Activated effector memory CD4-positive, alpha-beta T cell treated with Interleukin-2 at 50 U/mL for 16 hours (primary cell): ENCODE data around the gene CCL21.
A peak's percentile ranks its signal among the peaks of the same experiment; 100 is the strongest.

Source experiments
- DNase-seq: peaks from one replicate; pipeline ENCODE4 v3.0.0-alpha.2; 2020

Gene CCL21

GRCh38 chr9:34701769-34702736 lies 7.9 kb downstream of the CCL21 start:
- peak; percentile 72 for DNase-seq

- peak; percentile 64 for DNase-seq
Observed at GRCh38 chr9:34701023-34701768, 8.7 kb downstream of the CCL21 start.

DNA sequence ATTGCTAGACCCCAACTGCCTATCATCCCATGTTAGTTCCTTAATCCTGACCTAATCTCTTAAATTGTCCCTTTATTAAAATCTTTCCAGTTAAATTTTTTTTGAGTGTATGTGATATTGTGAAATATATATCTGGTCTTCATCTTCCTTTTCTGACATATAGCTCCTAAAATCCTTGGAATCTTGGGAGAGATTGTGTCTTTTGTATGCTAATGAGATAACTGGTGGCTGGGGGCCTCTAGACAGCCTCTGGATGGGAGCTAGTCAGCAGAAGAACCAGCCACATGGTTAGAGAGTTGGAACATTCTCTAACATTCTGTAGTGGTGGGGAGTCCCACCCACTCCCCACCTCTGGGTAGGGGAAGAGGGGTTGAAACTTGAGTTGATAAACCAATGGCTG lies 15.1 kb downstream of the CCL21 start:
- DNase-seq = no peak

DNA sequence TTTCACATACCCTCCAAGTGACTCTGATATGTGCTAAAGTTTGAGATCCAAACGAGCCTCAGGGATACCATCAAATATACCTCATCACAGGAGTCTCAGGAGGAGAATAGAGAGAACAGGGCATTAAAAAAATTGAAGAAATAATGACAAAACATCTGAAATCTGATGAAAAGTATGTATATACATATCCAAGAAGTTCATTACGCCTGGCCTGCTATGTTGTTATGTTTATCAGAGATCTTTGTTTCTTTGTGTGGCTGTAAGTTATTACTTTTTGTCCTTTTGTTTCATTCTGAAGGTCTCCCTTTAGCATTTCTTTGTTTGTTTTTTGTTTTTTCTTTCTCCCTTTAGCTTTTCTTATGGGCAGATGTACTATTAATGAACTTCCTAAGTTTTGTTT lies 16.4 kb downstream of the CCL21 start:
- DNase-seq = no peak

GRCh38 chr9:34691936-34692315 lies 18.0 kb downstream of the CCL21 start:
- no peak for DNase-seq

DNA sequence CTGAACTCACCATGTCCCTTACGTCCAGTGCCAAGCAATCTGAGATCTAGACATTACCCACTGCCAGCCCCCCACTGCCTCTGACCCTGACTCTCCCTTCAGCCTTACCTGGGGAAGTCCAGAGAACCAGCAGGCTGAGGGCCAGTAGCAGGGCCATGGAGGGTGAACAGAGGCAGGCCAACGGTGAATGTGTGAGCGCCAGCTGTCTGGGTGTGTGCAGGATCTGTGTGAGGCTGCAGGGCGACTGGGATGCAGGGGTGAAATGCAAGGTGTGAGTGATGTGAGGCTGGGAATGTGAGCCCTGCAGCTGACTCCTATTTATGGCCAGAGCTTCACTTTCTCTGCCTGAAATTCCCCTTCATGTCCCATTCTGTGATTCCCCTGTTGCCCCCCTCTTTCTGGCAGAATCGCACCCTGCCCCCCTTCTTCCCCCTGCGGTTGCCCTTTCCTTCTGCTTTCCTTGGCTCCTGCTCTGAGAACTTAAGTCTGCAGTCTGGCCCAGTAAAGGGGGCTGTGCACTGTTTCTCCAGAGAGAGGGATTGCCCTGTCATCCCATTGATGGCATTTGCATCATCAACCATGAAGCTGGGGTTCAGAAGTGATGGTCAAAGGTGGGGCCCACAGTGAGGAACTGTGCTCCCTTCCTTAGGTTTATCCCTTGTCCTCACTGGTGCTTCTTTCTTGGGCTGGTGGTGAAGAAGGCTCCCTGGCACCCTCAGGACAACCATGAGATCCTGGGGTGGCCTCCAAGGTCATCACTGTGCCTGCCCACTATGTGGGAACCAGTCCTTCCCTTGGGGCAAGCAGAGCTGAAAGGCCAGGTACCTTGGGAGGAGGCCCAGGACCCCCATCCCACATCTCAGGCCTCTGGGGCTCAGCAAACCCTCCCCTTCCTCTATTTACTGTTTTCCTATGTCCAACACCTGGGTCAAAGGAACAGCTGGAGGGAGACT lies 18.7 kb downstream of the CCL21 start, which contains the start of gene CCL19:
Gene CCL19, minus strand, starts transcription at position 294 of the 953 bp plus-strand sequence. Its CDS starts 137 bp downstream, at position 157.
- no peak for DNase-seq

DNA sequence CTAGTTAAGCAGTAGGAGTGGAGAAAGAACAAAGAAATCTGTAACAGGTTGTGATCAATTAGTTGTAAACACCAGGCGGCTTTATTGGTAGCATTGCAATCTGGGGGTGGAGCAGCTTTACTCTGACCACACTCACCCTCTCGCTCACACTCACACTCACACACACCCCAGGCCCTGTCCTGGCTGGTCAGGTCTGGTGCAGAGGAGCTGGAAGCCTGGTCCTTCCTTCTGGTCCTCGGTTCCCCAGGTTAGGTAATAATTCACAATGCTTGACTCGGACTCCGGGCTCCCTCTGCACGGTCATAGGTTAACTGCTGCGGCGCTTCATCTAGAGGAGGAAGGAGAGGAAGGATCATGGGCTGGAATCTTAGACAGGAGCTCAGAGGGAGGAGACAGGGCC lies 20.4 kb downstream of the CCL21 start:
- no peak for DNase-seq

- DNase-seq = no peak
Observed at GRCh38 chr9:34689116-34689470, 20.8 kb downstream of the CCL21 start.

- no peak for DNase-seq
Observed at GRCh38 chr9:34688329-34689115, 21.4 kb downstream of the CCL21 start.

DNA sequence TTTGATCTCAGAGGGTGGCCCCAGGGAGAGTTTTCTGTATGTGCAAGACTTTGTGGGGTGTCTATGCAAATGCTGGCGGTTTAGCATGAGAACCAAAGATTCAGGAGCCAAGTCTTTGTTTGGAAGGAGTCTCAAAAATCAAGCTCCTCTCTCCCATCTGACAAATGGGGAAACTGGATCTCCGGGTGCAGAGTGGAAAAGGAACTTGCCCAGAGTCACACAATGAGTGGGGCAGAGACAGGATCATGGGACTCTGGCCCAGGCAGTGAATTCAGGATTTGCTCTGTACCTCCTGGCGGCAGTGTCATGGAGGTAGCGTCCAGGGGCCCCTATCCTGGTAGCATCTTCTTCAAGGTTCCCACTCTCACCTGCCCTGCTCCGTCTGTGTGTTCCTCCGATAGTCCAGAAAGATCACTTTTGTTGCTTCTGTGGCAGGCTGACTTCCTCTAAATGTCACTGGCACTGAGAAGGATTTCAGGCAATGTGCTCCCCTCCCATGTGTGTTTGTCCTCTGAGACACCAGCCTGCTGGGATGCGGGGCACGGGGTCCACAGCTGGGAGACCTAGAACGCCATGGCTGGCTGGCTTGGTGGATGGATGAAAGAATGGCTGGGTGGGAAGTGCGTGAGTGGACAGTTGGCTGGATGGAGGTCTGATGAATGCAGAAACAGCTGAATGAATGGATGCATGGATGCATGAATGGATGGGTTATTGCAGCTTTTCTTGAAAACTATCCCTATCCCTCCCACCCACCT lies 22.5 kb downstream of the CCL21 start:
- DNase-seq = no peak

DNA sequence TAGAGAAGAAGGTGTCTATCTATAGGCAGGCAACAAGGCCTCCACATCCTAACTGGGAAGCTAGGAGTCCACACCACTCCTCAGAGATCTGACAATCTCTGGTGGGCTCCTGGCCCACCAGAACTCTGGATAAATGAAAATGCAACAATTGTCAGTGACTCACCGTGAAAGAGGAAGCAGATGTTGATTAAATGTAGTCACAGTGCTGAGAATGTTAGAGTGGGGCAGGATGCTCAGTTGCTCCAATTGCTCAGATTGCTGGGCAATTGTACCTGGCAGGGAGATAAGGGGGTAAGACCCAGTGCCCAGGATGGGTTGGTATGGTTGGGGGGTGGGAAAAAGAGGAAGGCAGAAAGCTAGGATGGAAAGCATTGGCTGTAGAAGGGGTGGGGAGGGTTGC lies 23.2 kb downstream of the CCL21 start:
- DNase-seq = no peak

DNA sequence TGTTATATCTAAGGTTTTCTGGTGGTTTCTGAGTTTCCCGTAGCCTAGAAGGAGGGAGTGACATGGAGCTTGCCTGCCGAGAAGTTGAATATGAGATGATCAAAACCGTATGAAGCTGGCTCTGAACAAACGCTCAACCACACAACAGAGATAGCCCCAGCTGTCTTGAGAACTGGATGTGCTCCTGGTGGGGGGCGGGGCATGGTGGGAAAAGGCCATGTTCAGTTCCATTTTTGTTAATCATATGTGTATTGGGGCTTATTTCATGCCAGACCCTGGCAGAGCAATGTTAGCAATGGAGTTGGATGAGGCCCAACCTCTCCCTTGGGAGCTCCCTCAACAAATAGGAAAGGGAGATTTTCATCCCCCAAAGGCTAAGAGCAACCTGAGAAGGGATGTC lies 23.7 kb downstream of the CCL21 start:
- no peak for DNase-seq

- DNase-seq = no peak
Observed at GRCh38 chr9:34685591-34685990, 24.3 kb downstream of the CCL21 start.

DNA sequence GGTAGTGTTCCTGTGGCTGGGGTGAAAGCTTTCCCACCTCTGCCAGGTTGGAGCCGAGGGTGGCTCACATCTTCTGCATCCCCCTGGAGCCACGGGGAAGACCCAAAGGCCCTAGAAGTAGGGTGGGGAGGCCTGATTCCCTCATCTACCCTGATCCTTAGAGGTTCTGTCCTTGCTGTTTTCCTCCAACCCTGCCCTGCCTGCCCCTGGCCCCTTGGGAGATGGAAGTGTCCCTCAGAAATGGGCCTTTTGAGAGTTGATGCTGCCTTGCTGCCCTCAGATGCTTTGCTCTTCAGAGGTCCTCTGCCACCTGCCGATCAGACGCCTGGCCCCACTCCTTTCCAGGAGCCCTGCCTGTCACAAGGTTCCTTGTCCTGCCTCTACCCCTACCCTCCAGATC lies 25.1 kb downstream of the CCL21 start:
- no peak for DNase-seq

DNA sequence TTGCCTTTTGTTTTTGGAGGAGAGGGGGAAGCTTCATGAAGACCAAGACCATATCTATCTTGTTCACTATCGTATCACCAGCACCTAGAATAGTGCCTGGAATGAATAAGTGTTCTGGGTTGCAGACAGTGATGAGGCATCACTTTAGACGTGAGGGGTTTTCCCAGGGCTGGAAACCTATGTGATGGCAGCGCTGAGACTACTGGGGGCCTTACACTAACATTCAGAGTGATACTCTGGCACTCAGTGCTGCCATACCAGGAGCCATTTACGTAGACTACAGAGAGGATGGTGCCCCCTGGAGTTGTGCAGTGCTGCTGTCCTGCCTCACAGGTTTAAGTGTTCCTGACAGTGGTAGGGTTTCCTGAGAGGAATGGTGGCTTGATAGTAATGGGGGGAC lies 25.8 kb downstream of the CCL21 start:
- no peak for DNase-seq

- no peak for DNase-seq
Observed at GRCh38 chr9:34675869-34676268, 34.1 kb downstream of the CCL21 start.

DNA sequence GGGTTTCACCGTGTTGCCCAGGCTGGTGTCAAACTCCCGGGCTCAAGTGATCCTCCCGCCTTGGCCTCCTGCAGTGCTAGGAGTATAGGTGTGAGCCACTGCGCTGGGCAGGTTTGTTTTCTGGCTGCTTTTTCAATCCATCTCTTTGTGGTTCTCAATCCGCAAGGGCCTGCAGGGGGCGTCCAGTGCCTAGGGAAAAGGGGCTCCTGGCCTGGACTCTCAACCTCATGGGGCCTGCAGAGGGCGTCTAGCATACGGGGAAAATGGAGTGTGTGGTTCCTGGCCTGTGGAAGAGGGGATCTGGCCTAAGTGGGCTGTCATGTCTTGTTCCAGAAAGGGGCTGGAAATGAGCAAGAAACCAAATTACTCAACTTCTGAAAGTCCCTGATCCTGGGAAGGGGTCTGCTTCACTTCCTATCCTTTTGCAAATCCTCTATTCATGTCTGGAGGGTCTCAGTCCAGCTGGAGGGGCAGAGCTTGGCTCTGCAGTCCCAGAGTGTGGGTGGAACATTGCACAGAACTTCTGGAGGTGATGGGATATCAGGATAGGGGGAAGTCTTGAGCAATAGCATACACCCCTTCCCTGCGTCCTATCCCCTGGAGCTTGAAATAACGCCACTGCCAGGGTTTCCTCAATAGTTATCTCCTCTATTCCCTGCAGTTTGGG lies 34.8 kb downstream of the CCL21 start:
- peak; percentile 25 for DNase-seq

DNA sequence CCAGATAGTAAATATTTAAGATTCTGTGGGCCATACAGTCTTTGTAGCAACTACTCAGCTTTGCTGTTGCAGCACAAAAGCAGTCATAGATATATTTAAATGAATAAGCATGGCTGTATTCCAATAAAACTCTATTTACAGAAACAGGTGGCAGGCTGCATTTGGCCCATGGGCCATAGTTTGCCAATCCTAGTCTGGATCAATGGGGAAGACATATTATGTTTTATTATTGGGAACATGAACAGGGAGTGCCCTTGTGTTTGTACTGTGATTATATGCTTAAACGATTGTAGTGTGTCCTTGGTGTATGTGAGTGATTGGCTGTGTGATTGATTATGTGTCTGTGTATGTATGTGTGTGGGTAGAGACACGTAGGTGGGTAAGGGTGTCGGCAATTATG lies 35.5 kb downstream of the CCL21 start:
- DNase-seq = no peak

GRCh38 chr9:34671307-34671706 lies 38.6 kb downstream of the CCL21 start:
- no peak for DNase-seq

- DNase-seq = no peak
Observed at GRCh38 chr9:34669809-34670562, 40.0 kb downstream of the CCL21 start.
